ENCODE results near the gene NPIPB5. TPM values are rescaled to one million over a fixed set of nuclear protein-coding genes. Genes with fewer than 3 reads are reported as not detected.
"Not testable (repeated sequence)": the region's sequence is repeated elsewhere in the genome, so short reads cannot be mapped to it uniquely, and the experiment has no call there.

The NPIPB5 gene
- 100 to 1,000 TPM; 126 to 132 TPM for total RNA-seq

- ATAC-seq; H3K36me3 ChIP-seq (replicated peaks in 1 of 2; ENCODE audit: insufficient read depth in 1 of 2, low read depth in 2 of 2); intact Hi-C loops (cut with DNase I); H3K4me1 ChIP-seq; H3K4me3 ChIP-seq; H3K9me3 ChIP-seq; H3K27ac ChIP-seq; H3K27me3 ChIP-seq; DNase-seq: not testable (repeated sequence)
- no CpG with 5 or more reads among the region's 4 CpGs for WGBS, 2 donors
These were observed at the start of gene NPIPB5 for GRCh38 chr16:22510591-22510990. TSS of gene NPIPB5 (plus strand) at chr16:22510891. CDS start at chr16:22513802, 2,911 bp downstream.

- H3K27ac ChIP-seq; intact Hi-C loops (cut with DNase I); H3K4me3 ChIP-seq; H3K27me3 ChIP-seq; H3K36me3 ChIP-seq (replicated peaks in 1 of 2; ENCODE audit: insufficient read depth in 1 of 2, low read depth in 2 of 2); DNase-seq; ATAC-seq; H3K4me1 ChIP-seq; H3K9me3 ChIP-seq: not testable (repeated sequence)
- 71 to 84% methylated on average over 4 of the region's 6 CpGs for WGBS, 2 donors
These were observed 41.8 kb upstream of the NPIPB5 start for GRCh38 chr16:22468846-22469245.

- DNase-seq; H3K9me3 ChIP-seq; H3K36me3 ChIP-seq (replicated peaks in 1 of 2; ENCODE audit: insufficient read depth in 1 of 2, low read depth in 2 of 2); ATAC-seq; intact Hi-C loops (cut with DNase I); H3K27me3 ChIP-seq; H3K4me1 ChIP-seq; H3K4me3 ChIP-seq; H3K27ac ChIP-seq: not testable (repeated sequence)
- 69 to 82% methylated on average over 4 of the region's 4 CpGs for WGBS, 2 donors
These were observed 27.3 kb downstream of the NPIPB5 start for GRCh38 chr16:22537996-22538395.

GRCh38 chr16:22544809-22545208, 34.1 kb downstream of the NPIPB5 start:
- 50 to 80% methylated on average over 2 of the region's 2 CpGs for whole genome bisulfite sequencing, 2 donors
- H3K9me3 ChIP-seq; H3K27me3 ChIP-seq; H3K27ac ChIP-seq; H3K4me3 ChIP-seq; H3K36me3 ChIP-seq (replicated peaks in 1 of 2; ENCODE audit: insufficient read depth in 1 of 2, low read depth in 2 of 2); DNase-seq; ATAC-seq; intact Hi-C loops (cut with DNase I); H3K4me1 ChIP-seq: not testable (repeated sequence)

GRCh38 chr16:22546630-22547029, 35.9 kb downstream of the NPIPB5 start:
- intact Hi-C loops (cut with DNase I); H3K4me3 ChIP-seq; H3K27me3 ChIP-seq; H3K36me3 ChIP-seq (replicated peaks in 1 of 2; ENCODE audit: insufficient read depth in 1 of 2, low read depth in 2 of 2); H3K4me1 ChIP-seq; H3K9me3 ChIP-seq; ATAC-seq; DNase-seq; H3K27ac ChIP-seq: not testable (repeated sequence)
- WGBS, 2 donors = 46 to 75% methylated on average over 2 of the region's 2 CpGs

GRCh38 chr16:22547170-22547765, 36.6 kb downstream of the NPIPB5 start:
- H3K9me3 ChIP-seq; H3K36me3 ChIP-seq (replicated peaks in 1 of 2; ENCODE audit: insufficient read depth in 1 of 2, low read depth in 2 of 2); H3K4me3 ChIP-seq; intact Hi-C loops (cut with DNase I); DNase-seq; H3K27ac ChIP-seq; H3K27me3 ChIP-seq; H3K4me1 ChIP-seq; ATAC-seq: not testable (repeated sequence)
- 90 to 91% methylated on average over 2 of the region's 2 CpGs for WGBS, 2 donors

- H3K4me3 ChIP-seq; H3K36me3 ChIP-seq (replicated peaks in 1 of 2; ENCODE audit: insufficient read depth in 1 of 2, low read depth in 2 of 2); intact Hi-C loops (cut with DNase I); H3K9me3 ChIP-seq; DNase-seq; H3K27ac ChIP-seq; ATAC-seq; H3K27me3 ChIP-seq; H3K4me1 ChIP-seq: not testable (repeated sequence)
- WGBS, 2 donors = 92 to 98% methylated on average over 5 of the region's 6 CpGs
These were observed 39.2 kb downstream of the NPIPB5 start for GRCh38 chr16:22549853-22550252.

- ATAC-seq; H3K27me3 ChIP-seq; DNase-seq; H3K27ac ChIP-seq; H3K9me3 ChIP-seq; H3K4me1 ChIP-seq; H3K36me3 ChIP-seq (replicated peaks in 1 of 2; ENCODE audit: insufficient read depth in 1 of 2, low read depth in 2 of 2); H3K4me3 ChIP-seq; intact Hi-C loops (cut with DNase I): not testable (repeated sequence)
- WGBS, 2 donors = 69 to 76% methylated on average over 7 to 8 of the region's 10 CpGs
These were observed 40.5 kb downstream of the NPIPB5 start for GRCh38 chr16:22551143-22551542.

- H3K27me3 ChIP-seq; H3K4me1 ChIP-seq; H3K27ac ChIP-seq; intact Hi-C loops (cut with DNase I); ATAC-seq; H3K36me3 ChIP-seq (replicated peaks in 1 of 2; ENCODE audit: insufficient read depth in 1 of 2, low read depth in 2 of 2); H3K4me3 ChIP-seq; DNase-seq; H3K9me3 ChIP-seq: not testable (repeated sequence)
- WGBS, 2 donors = 83 to 92% methylated on average over 5 of the region's 5 CpGs
These were observed 41.0 kb downstream of the NPIPB5 start for GRCh38 chr16:22551651-22552050.

GRCh38 chr16:22556759-22557158, 46.1 kb downstream of the NPIPB5 start:
- no CpG with 5 or more reads among the region's 7 CpGs for WGBS, 2 donors
- H3K36me3 ChIP-seq (replicated peaks in 1 of 2; ENCODE audit: insufficient read depth in 1 of 2, low read depth in 2 of 2); H3K4me1 ChIP-seq; DNase-seq; H3K27me3 ChIP-seq; H3K4me3 ChIP-seq; ATAC-seq; intact Hi-C loops (cut with DNase I); H3K27ac ChIP-seq; H3K9me3 ChIP-seq: not testable (repeated sequence)
